GM23338 (cell line): Measurements from ENCODE around the gene IGF1R. TPM values are rescaled to one million over a fixed set of nuclear protein-coding genes. Genes with fewer than 3 reads are reported as not detected.

ENCODE experiments used
- ATAC-seq: fragments of 200-7000 bp; cut with Tn5 transposase; 3 replicates; pipeline ENCODE4 v1.9.1; 2020
- DNase-seq: peaks from one replicate; pipeline ENCODE4 v3.0.0-alpha.2; 2015; ENCODE audit warnings: low spot score
- H2AFZ ChIP-seq: fragments of 200-600 bp; sonication (generic); 2 replicates; pipeline ENCODE4 v1.8.0; 2016; ENCODE audit warnings: antibody characterized with exemption, mild to moderate bottlenecking, moderate library complexity
- H3F3A ChIP-seq: fragments of 200-600 bp; sonication (generic); replicated peaks from 2 replicates; pipeline ENCODE4 v1.8.0; 2017; ENCODE audit warnings: antibody characterized with exemption, mixed run types, low read depth
- H3K27ac ChIP-seq: fragments of 200-600 bp; sonication (generic); 2 replicates; pipeline ENCODE4 v1.6.1; 2016; ENCODE audit warnings: low read depth
- H3K27me3 ChIP-seq: fragments of 200-600 bp; sonication (generic); 2 replicates; pipeline ENCODE4 v1.8.0; 2016; ENCODE audit warnings: mild to moderate bottlenecking, mixed run types, moderate library complexity; ENCODE audit not compliant: insufficient read depth
- H3K36me3 ChIP-seq: fragments of 200-600 bp; sonication (generic); 2 replicates; pipeline ENCODE4 v1.8.0; 2016; ENCODE audit warnings: mild to moderate bottlenecking; ENCODE audit not compliant: insufficient read depth
- H3K4me1 ChIP-seq: fragments of 200-600 bp; sonication (generic); 2 replicates; pipeline ENCODE4 v1.8.0; 2016; ENCODE audit warnings: mild to moderate bottlenecking, moderate library complexity; ENCODE audit not compliant: insufficient read depth
- H3K4me2 ChIP-seq: fragments of 200-600 bp; sonication (generic); 2 replicates; pipeline ENCODE4 v1.7.1; 2017; ENCODE audit warnings: mixed run types
- H3K4me3 ChIP-seq: fragments of 200-600 bp; sonication (generic); 2 replicates; pipeline ENCODE4 v1.6.1; 2016; ENCODE audit warnings: mixed run types
- H3K79me2 ChIP-seq: fragments of 200-600 bp; sonication (generic); replicated peaks from 2 replicates; pipeline ENCODE4 v1.8.0; 2017; ENCODE audit warnings: mild to moderate bottlenecking; ENCODE audit not compliant: insufficient read depth
- H3K9me2 ChIP-seq: fragments of 200-600 bp; sonication (generic); 2 replicates; pipeline ENCODE4 v1.8.0; 2017; ENCODE audit not compliant: insufficient read depth
- H4K20me1 ChIP-seq: fragments of 200-600 bp; sonication (generic); replicated peaks from 2 replicates; pipeline ENCODE4 v1.8.0; 2017; ENCODE audit warnings: mild to moderate bottlenecking; ENCODE audit not compliant: insufficient read depth
- H3K27ac Mint-ChIP-seq: 2 replicates; pipeline ENCODE4 v1.8.0; 2020; ENCODE audit warnings: inconsistent platforms, mild to moderate bottlenecking, moderate library complexity, mixed read lengths
- H3K27me3 Mint-ChIP-seq: 3 replicates; pipeline ENCODE4 v1.8.0; 2022; ENCODE audit warnings: low read depth, mild to moderate bottlenecking, moderate library complexity, mixed read lengths, inconsistent platforms; ENCODE audit not compliant: insufficient read depth, poor library complexity
- H3K36me3 Mint-ChIP-seq: 3 replicates; pipeline ENCODE4 v1.8.0; 2021; ENCODE audit warnings: low read depth, mild to moderate bottlenecking, inconsistent platforms, moderate library complexity, mixed read lengths
- H3K4me1 Mint-ChIP-seq: 3 replicates; pipeline ENCODE4 v1.8.0; 2020; ENCODE audit warnings: mild to moderate bottlenecking, inconsistent platforms, mixed read lengths
- H3K4me3 Mint-ChIP-seq: 3 replicates; pipeline ENCODE4 v1.8.0; 2021; ENCODE audit warnings: moderate library complexity, mild to moderate bottlenecking, inconsistent platforms, mixed read lengths
- H3K9me3 Mint-ChIP-seq: 3 replicates; pipeline ENCODE4 v1.8.0; 2020; ENCODE audit warnings: moderate library complexity, mild to moderate bottlenecking, inconsistent platforms, mixed read lengths
- CREB1 ChIP-seq: fragments of 250-450 bp; sonication (Bioruptor Pico); IDR thresholded peaks from 2 replicates; pipeline ENCODE4 v1.5.0; 2020; ENCODE audit warnings: low read depth, mild to moderate bottlenecking, moderate library complexity
- EZH2 ChIP-seq: fragments of 200-600 bp; sonication (generic); IDR thresholded peaks from one replicate; pipeline ENCODE4 v1.8.0; 2017; ENCODE audit warnings: antibody characterized with exemption, mild to moderate bottlenecking, low read depth; ENCODE audit not compliant: unreplicated experiment
- EZH2phosphoT487 ChIP-seq: fragments of 200-600 bp; sonication (generic); IDR thresholded peaks from one replicate; pipeline ENCODE4 v1.8.1; 2018; ENCODE audit warnings: antibody characterized with exemption; ENCODE audit not compliant: unreplicated experiment
- JUNB ChIP-seq: IDR thresholded peaks from one replicate; pipeline ENCODE4 v1.6.1; 2016; ENCODE audit warnings: antibody characterized with exemption; ENCODE audit not compliant: unreplicated experiment
- NANOG ChIP-seq: IDR thresholded peaks from 2 replicates; pipeline ENCODE4 v1.6.1; 2016; ENCODE audit warnings: antibody characterized with exemption, borderline replicate concordance
- POLR2AphosphoS5 ChIP-seq: IDR thresholded peaks from 2 replicates; pipeline ENCODE4 v1.6.1; 2016; ENCODE audit warnings: antibody characterized with exemption, low read depth
- REST ChIP-seq: IDR thresholded peaks from one replicate; pipeline ENCODE4 v1.6.1; 2018; ENCODE audit warnings: antibody characterized with exemption; ENCODE audit not compliant: unreplicated experiment
- STAT1 ChIP-seq: IDR thresholded peaks from one replicate; pipeline ENCODE4 v1.6.1; 2016; ENCODE audit warnings: antibody characterized with exemption; ENCODE audit not compliant: unreplicated experiment
- ZNF114 ChIP-seq: fragments of 250-450 bp; sonication (Bioruptor Pico); IDR thresholded peaks from 2 replicates; pipeline ENCODE4 v1.5.0; 2020; ENCODE audit warnings: mild to moderate bottlenecking, moderate library complexity
- ZNF331 ChIP-seq: fragments of 250-450 bp; sonication (Bioruptor Pico); IDR thresholded peaks from 2 replicates; pipeline ENCODE4 v1.5.0; 2020; ENCODE audit warnings: low read depth, mild to moderate bottlenecking, moderate library complexity
- polyA plus RNA-seq: library from polyadenylated mRNA; unstranded; fragments of >200 nt; fragmentation: Nextera tagmentation; extraction: Ambion mirVana; gene quantifications from 2 replicates; pipeline ENCODE4 v1.2.1, GENCODE V29; 2016
- total RNA-seq: library from RNA; depleted of rRNA; stranded (reverse); fragments of >200 nt; shearing (Covaris generic); gene quantifications from 2 replicates; pipeline ENCODE4 v1.2.3, GENCODE V29; 2014
- TF ChIP-seq, protein P1 (sequence below): fragments of 250-450 bp; sonication (Bioruptor Pico); IDR thresholded peaks from 2 replicates; pipeline ENCODE4 v1.5.0; 2020; ENCODE audit warnings: mild to moderate bottlenecking, moderate library complexity
- TF ChIP-seq, protein P2 (sequence below): IDR thresholded peaks from 2 replicates; pipeline ENCODE4 v1.6.1; 2016; ENCODE audit warnings: antibody characterized with exemption
- TF ChIP-seq, protein P3 (sequence below), 2 experiments: fragments of 200-600 bp in 1 of 2; sonication (generic) in 1 of 2; conservative IDR thresholded peaks; 2 replicates each; pipeline versions ENCODE4 v1.5.1 to v1.6.1; 2016 to 2017; ENCODE audit warnings: antibody characterized with exemption in 2 of 2, low read depth in 2 of 2, mild to moderate bottlenecking in 2 of 2, moderate library complexity in 1 of 2

Gene IGF1R
- total and polyA plus RNA-seq, 2 experiments from 2014 or later, result 20.4 to 92.2 TPM

- TF ChIP-seq, protein P1, sequence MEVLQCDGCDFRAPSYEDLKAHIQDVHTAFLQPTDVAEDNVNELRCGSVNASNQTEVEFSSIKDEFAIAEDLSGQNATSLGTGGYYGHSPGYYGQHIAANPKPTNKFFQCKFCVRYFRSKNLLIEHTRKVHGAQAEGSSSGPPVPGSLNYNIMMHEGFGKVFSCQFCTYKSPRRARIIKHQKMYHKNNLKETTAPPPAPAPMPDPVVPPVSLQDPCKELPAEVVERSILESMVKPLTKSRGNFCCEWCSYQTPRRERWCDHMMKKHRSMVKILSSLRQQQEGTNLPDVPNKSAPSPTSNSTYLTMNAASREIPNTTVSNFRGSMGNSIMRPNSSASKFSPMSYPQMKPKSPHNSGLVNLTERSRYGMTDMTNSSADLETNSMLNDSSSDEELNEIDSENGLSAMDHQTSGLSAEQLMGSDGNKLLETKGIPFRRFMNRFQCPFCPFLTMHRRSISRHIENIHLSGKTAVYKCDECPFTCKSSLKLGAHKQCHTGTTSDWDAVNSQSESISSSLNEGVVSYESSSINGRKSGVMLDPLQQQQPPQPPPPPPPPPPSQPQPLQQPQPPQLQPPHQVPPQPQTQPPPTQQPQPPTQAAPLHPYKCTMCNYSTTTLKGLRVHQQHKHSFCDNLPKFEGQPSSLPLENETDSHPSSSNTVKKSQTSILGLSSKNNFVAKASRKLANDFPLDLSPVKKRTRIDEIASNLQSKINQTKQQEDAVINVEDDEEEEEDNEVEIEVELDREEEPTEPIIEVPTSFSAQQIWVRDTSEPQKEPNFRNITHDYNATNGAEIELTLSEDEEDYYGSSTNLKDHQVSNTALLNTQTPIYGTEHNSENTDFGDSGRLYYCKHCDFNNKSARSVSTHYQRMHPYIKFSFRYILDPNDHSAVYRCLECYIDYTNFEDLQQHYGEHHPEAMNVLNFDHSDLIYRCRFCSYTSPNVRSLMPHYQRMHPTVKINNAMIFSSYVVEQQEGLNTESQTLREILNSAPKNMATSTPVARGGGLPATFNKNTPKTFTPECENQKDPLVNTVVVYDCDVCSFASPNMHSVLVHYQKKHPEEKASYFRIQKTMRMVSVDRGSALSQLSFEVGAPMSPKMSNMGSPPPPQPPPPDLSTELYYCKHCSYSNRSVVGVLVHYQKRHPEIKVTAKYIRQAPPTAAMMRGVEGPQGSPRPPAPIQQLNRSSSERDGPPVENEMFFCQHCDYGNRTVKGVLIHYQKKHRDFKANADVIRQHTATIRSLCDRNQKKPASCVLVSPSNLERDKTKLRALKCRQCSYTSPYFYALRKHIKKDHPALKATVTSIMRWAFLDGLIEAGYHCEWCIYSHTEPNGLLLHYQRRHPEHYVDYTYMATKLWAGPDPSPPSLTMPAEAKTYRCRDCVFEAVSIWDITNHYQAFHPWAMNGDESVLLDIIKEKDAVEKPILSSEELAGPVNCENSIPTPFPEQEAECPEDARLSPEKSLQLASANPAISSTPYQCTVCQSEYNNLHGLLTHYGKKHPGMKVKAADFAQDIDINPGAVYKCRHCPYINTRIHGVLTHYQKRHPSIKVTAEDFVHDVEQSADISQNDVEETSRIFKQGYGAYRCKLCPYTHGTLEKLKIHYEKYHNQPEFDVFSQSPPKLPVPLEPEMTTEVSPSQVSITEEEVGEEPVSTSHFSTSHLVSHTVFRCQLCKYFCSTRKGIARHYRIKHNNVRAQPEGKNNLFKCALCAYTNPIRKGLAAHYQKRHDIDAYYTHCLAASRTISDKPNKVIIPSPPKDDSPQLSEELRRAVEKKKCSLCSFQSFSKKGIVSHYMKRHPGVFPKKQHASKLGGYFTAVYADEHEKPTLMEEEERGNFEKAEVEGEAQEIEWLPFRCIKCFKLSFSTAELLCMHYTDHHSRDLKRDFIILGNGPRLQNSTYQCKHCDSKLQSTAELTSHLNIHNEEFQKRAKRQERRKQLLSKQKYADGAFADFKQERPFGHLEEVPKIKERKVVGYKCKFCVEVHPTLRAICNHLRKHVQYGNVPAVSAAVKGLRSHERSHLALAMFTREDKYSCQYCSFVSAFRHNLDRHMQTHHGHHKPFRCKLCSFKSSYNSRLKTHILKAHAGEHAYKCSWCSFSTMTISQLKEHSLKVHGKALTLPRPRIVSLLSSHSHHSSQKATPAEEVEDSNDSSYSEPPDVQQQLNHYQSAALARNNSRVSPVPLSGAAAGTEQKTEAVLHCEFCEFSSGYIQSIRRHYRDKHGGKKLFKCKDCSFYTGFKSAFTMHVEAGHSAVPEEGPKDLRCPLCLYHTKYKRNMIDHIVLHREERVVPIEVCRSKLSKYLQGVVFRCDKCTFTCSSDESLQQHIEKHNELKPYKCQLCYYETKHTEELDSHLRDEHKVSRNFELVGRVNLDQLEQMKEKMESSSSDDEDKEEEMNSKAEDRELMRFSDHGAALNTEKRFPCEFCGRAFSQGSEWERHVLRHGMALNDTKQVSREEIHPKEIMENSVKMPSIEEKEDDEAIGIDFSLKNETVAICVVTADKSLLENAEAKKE (CRISPR knock-in tag), result no peak
- no peak for TF ChIP-seq REST
- TF ChIP-seq ZNF331 (CRISPR knock-in tag), result no peak
- no peak for TF ChIP-seq POLR2AphosphoS5
- TF ChIP-seq, protein P2, sequence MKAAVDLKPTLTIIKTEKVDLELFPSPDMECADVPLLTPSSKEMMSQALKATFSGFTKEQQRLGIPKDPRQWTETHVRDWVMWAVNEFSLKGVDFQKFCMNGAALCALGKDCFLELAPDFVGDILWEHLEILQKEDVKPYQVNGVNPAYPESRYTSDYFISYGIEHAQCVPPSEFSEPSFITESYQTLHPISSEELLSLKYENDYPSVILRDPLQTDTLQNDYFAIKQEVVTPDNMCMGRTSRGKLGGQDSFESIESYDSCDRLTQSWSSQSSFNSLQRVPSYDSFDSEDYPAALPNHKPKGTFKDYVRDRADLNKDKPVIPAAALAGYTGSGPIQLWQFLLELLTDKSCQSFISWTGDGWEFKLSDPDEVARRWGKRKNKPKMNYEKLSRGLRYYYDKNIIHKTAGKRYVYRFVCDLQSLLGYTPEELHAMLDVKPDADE, result no peak
- TF ChIP-seq JUNB, result no peak
- no peak for TF ChIP-seq NANOG
- TF ChIP-seq ZNF114, result no peak
- no peak for TF ChIP-seq STAT1
- TF ChIP-seq EZH2phosphoT487, result no peak
- TF ChIP-seq, protein P3, sequence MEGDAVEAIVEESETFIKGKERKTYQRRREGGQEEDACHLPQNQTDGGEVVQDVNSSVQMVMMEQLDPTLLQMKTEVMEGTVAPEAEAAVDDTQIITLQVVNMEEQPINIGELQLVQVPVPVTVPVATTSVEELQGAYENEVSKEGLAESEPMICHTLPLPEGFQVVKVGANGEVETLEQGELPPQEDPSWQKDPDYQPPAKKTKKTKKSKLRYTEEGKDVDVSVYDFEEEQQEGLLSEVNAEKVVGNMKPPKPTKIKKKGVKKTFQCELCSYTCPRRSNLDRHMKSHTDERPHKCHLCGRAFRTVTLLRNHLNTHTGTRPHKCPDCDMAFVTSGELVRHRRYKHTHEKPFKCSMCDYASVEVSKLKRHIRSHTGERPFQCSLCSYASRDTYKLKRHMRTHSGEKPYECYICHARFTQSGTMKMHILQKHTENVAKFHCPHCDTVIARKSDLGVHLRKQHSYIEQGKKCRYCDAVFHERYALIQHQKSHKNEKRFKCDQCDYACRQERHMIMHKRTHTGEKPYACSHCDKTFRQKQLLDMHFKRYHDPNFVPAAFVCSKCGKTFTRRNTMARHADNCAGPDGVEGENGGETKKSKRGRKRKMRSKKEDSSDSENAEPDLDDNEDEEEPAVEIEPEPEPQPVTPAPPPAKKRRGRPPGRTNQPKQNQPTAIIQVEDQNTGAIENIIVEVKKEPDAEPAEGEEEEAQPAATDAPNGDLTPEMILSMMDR (conservative IDR thresholded peaks at IDR 0.05; ENCODE audit: low read depth in 2 of 2), result no peak
- no peak for TF ChIP-seq CREB1 (CRISPR knock-in tag)
- TF ChIP-seq EZH2, result no peak
- Histone ChIP-seq H3K79me2 (peaks cover 99% of the 10 kb centered on the region), H3K4me1 (peaks cover 53% of the 10 kb centered on the region), H3K9me2 (no peaks in the 10 kb centered on the region), H3K27me3 (no peaks in the 10 kb centered on the region), H3K36me3 (no peaks in the 10 kb centered on the region), H3K4me2 (no peak overlapping the region), H3K4me3 (no peak overlapping the region), H3K27ac (no peak overlapping the region), H4K20me1 (peaks cover 48% of the 10 kb centered on the region), H3F3A (no peaks in the 10 kb centered on the region), H2AFZ (no peak overlapping the region)
- ATAC-seq (no peak), DNase-seq (no peak)
- no peaks in the 10 kb centered on the region; the same call in 2 of the 3 replicates for H3K36me3 Mint-ChIP-seq
- no peaks in the 10 kb centered on the region for H3K27me3 Mint-ChIP-seq
- H3K4me3 Mint-ChIP-seq, result no peak overlapping the region
- H3K27ac Mint-ChIP-seq, result no peak overlapping the region
- H3K4me1 Mint-ChIP-seq, result peaks cover 45% of the 10 kb centered on the region
- H3K9me3 Mint-ChIP-seq, result no peaks in the 10 kb centered on the region
These were observed 158.9 kb downstream of the IGF1R start for GRCh38 chr15:98807262-98807661.
